ENCODE results near the gene RCOR1.

RCOR1 gene

DNA sequence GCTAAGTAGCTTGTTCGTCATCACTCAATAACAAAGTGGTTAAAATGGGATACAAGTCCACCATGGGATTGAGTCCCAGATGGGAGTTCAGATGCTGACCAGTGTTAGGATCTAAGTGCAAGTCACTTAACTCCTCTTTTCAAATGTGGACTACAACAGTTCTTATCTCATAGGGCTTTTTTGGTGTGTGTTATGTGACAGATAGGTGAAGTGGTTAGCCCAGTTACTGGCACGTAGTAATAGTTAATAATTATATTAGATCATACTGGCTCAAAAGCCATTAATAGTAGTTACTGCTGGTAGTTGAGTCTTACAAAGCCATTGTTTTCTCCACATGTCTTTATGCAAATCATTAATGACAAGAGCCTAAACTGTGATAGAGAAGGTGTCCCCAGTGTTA is 73.2 kb downstream of the RCOR1 start:
- H4K20me1 ChIP-seq (ENCODE audit: low read depth, low read length), result no peaks in the 10 kb centered on the region
- H3K4me2 ChIP-seq (ENCODE audit: low read depth, low read length, poor library complexity, severe bottlenecking), result no peak overlapping the region
- H2AFZ ChIP-seq (ENCODE audit: low read depth, low read length, severe bottlenecking), result no peak overlapping the region
- no peaks in the 10 kb centered on the region for H3K9me3 ChIP-seq (ENCODE audit: insufficient read depth, low read length)
- no peak overlapping the region for H3K4me3 ChIP-seq (ENCODE audit: insufficient read depth, low read length, poor library complexity, severe bottlenecking)
- peaks cover 31% of the 10 kb centered on the region for H3K79me2 ChIP-seq (ENCODE audit: insufficient read depth, low read length)
- peaks cover 6% of the 10 kb centered on the region; the same call in 1 of the 2 replicates for H3F3A ChIP-seq (ENCODE audit: insufficient read depth)
- TF ChIP-seq, protein P1, sequence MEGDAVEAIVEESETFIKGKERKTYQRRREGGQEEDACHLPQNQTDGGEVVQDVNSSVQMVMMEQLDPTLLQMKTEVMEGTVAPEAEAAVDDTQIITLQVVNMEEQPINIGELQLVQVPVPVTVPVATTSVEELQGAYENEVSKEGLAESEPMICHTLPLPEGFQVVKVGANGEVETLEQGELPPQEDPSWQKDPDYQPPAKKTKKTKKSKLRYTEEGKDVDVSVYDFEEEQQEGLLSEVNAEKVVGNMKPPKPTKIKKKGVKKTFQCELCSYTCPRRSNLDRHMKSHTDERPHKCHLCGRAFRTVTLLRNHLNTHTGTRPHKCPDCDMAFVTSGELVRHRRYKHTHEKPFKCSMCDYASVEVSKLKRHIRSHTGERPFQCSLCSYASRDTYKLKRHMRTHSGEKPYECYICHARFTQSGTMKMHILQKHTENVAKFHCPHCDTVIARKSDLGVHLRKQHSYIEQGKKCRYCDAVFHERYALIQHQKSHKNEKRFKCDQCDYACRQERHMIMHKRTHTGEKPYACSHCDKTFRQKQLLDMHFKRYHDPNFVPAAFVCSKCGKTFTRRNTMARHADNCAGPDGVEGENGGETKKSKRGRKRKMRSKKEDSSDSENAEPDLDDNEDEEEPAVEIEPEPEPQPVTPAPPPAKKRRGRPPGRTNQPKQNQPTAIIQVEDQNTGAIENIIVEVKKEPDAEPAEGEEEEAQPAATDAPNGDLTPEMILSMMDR (IDR thresholded peaks at IDR 0.05; ENCODE audit: insufficient read depth, low read length, poor library complexity, severe bottlenecking), result no peak
- TF ChIP-seq EZH2phosphoT487 (conservative IDR thresholded peaks at IDR 0.05; ENCODE audit: low read length), result no peak
- H3K9ac ChIP-seq (ENCODE audit: low read length), result no peak overlapping the region
- no peaks in the 10 kb centered on the region for H3K36me3 ChIP-seq (ENCODE audit: low read length)
- H3K9me2 ChIP-seq (replicated peaks; ENCODE audit: insufficient read depth, low read length), result no peaks in the 10 kb centered on the region
- no peak overlapping the region for H3K27ac ChIP-seq (ENCODE audit: low read depth, low read length)
- no peaks in the 10 kb centered on the region for H3K27me3 ChIP-seq (ENCODE audit: low read length)

DNA sequence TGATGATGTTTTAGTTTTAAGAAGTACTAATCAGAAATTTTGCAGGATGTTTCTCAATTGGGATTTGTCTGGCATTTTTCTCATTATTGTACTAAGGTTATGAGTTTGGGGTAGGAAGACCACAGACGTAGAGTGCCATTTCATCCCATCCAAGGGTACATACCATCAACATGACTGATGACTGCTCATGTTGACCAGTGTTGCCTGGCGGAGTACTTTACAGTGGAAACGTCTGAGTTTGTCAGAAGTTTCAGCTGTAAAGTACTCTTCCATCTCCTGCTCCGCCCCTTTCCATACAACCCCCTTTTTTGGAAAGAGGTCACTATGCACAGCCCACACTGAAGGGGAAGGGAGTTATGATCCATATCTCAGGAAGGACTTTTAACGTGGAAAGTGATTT is 74.2 kb downstream of the RCOR1 start:
- Histone ChIP-seq H3K36me3 (ENCODE audit: low read length) (no peaks in the 10 kb centered on the region), H3F3A (ENCODE audit: insufficient read depth) (peaks cover 6% of the 10 kb centered on the region; the same call in 1 of the 2 replicates), H3K9ac (ENCODE audit: low read length) (no peak overlapping the region), H3K9me2 (replicated peaks; ENCODE audit: insufficient read depth, low read length) (no peaks in the 10 kb centered on the region), H4K20me1 (ENCODE audit: low read depth, low read length) (no peaks in the 10 kb centered on the region), H3K9me3 (ENCODE audit: insufficient read depth, low read length) (no peaks in the 10 kb centered on the region), H2AFZ (ENCODE audit: low read depth, low read length, severe bottlenecking) (no peak overlapping the region), H3K27me3 (ENCODE audit: low read length) (no peaks in the 10 kb centered on the region), H3K4me2 (ENCODE audit: low read depth, low read length, poor library complexity, severe bottlenecking) (no peak overlapping the region), H3K27ac (ENCODE audit: low read depth, low read length) (no peak overlapping the region), H3K79me2 (ENCODE audit: insufficient read depth, low read length) (peaks cover 26% of the 10 kb centered on the region), H3K4me3 (ENCODE audit: insufficient read depth, low read length, poor library complexity, severe bottlenecking) (no peak overlapping the region)
- TF ChIP-seq, protein P1 (IDR thresholded peaks at IDR 0.05; ENCODE audit: insufficient read depth, low read length, poor library complexity, severe bottlenecking), result no peak
- no peak for TF ChIP-seq EZH2phosphoT487 (conservative IDR thresholded peaks at IDR 0.05; ENCODE audit: low read length)

DNA sequence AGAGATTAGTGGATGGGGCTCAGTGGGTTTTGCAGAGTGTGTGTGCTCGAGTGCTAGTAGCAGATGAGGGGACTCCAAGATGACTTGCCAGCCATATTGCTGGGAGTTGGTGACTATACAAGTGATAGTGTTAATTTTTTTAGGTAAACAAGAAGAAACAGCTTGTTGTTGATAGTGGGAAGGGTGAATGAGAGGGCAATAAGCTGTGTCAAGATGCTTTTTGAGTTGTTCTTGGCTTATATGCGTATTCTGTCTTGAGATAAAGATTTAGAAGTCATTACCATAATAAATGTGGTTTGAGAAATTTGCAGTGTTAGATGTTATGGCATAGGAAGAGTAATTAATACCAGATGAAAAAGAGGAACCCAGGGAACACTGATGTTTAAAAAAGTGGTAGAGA is 75.3 kb downstream of the RCOR1 start:
- no peak overlapping the region for H3K4me3 ChIP-seq (ENCODE audit: insufficient read depth, low read length, poor library complexity, severe bottlenecking)
- peaks cover 4% of the 10 kb centered on the region; the same call in 1 of the 2 replicates for H3K36me3 ChIP-seq (ENCODE audit: low read length)
- no peaks in the 10 kb centered on the region for H3K27me3 ChIP-seq (ENCODE audit: low read length)
- TF ChIP-seq, protein P1 (IDR thresholded peaks at IDR 0.05; ENCODE audit: insufficient read depth, low read length, poor library complexity, severe bottlenecking), result no peak
- no peak for TF ChIP-seq EZH2phosphoT487 (conservative IDR thresholded peaks at IDR 0.05; ENCODE audit: low read length)
- H2AFZ ChIP-seq (ENCODE audit: low read depth, low read length, severe bottlenecking), result no peak overlapping the region
- H3K9me2 ChIP-seq (replicated peaks; ENCODE audit: insufficient read depth, low read length), result no peaks in the 10 kb centered on the region
- H3K9me3 ChIP-seq (ENCODE audit: insufficient read depth, low read length), result no peaks in the 10 kb centered on the region
- H3K27ac ChIP-seq (ENCODE audit: low read depth, low read length), result no peak overlapping the region
- no peak overlapping the region for H3K4me2 ChIP-seq (ENCODE audit: low read depth, low read length, poor library complexity, severe bottlenecking)
- H3K79me2 ChIP-seq (ENCODE audit: insufficient read depth, low read length), result peaks cover 20% of the 10 kb centered on the region; the same call in 1 of the 2 replicates
- no peak overlapping the region for H3K9ac ChIP-seq (ENCODE audit: low read length)
- no peaks in the 10 kb centered on the region for H4K20me1 ChIP-seq (ENCODE audit: low read depth, low read length)
- H3F3A ChIP-seq (ENCODE audit: insufficient read depth), result peaks cover 3% of the 10 kb centered on the region; the same call in 1 of the 2 replicates
